Fibroblast of the aortic adventitia (primary cell): ENCODE results near the gene TCF3. TPM values are rescaled to one million over a fixed set of nuclear protein-coding genes. Genes with fewer than 3 reads are reported as not detected.

Experiments used
- DNase-seq: peaks from one replicate; pipeline ENCODE4 v3.0.0-alpha.2; 2010; ENCODE audit warnings: low read depth
- H3K4me3 ChIP-seq: 2 replicates; pipeline ENCODE4 v1.5.1; 2011; ENCODE audit warnings: low read depth, mild to moderate bottlenecking, control low read depth, low read length, moderate library complexity
- CTCF ChIP-seq: IDR thresholded peaks from 2 replicates; pipeline ENCODE4 v1.5.1; 2011; ENCODE audit warnings: mild to moderate bottlenecking, low read length, control low read depth, inconsistent platforms; ENCODE audit not compliant: insufficient read depth
- total RNA-seq: library from RNA; depleted of rRNA; stranded (reverse); fragments of >200 nt; gene quantifications from 2 replicates; pipeline ENCODE4 v1.2.3, GENCODE V29; 2012; ENCODE audit warnings: low replicate concordance

TCF3 gene
- total RNA-seq, 1 donor: 74.2 TPM

GRCh38 chr19:1609103-1609396, 43.4 kb downstream of the TCF3 start:
- TF ChIP-seq CTCF: no peak

GRCh38 chr19:1608359-1609102, 43.9 kb downstream of the TCF3 start:
- no peak for TF ChIP-seq CTCF
- H3K4me3 ChIP-seq: no peak overlapping the region
- DNase-seq: no peak

More at GRCh38 chr19:1609103-1609396, 43.4 kb downstream of the TCF3 start:
- H3K4me3 ChIP-seq: no peak overlapping the region
- no peak for DNase-seq

GRCh38 chr19:1606138-1606651, 46.2 kb downstream of the TCF3 start:
- no peak for DNase-seq
- no peak for TF ChIP-seq CTCF
- peak overlapping the region; percentile 78 for H3K4me3 ChIP-seq

- DNase-seq: peak; percentile 97
- H3K4me3 ChIP-seq: peak within 1 kb of the TSS; percentile 95
- peak; percentile 78 for TF ChIP-seq CTCF
These were observed 46.9 kb downstream of the TCF3 start, which contains the start of gene UQCR11 for GRCh38 chr19:1605236-1606137. Gene UQCR11 (minus strand): TSS chr19:1605462. CDS start chr19:1605409, 53 bp downstream.

- no peak for DNase-seq
- H3K4me3 ChIP-seq: no peak overlapping the region
- TF ChIP-seq CTCF: no peak
These were observed 50.2 kb downstream of the TCF3 start for GRCh38 chr19:1602091-1602707.

- DNase-seq: no peak
- H3K4me3 ChIP-seq: no peak overlapping the region
- TF ChIP-seq CTCF: peak; percentile 18
These were observed 50.8 kb downstream of the TCF3 start for GRCh38 chr19:1601613-1602064.
